ENCODE measurements around the gene GNG13.
"Not testable (repeated sequence)": the region's sequence is repeated elsewhere in the genome, so short reads cannot be mapped to it uniquely, and the experiment has no call there.

Gene GNG13

GRCh38 chr16:776824-777223 lies 23.7 kb downstream of the GNG13 start:
- no peak for DNase-seq

GRCh38 chr16:776298-776697 lies 24.2 kb downstream of the GNG13 start:
- DNase-seq, result not testable (repeated sequence)

GRCh38 chr16:775236-775796 lies 25.2 kb downstream of the GNG13 start:
- no peak for DNase-seq

GRCh38 chr16:774086-775001 lies 26.2 kb downstream of the GNG13 start:
- no peak for DNase-seq

GRCh38 chr16:772959-773358 lies 27.6 kb downstream of the GNG13 start:
- no peak for DNase-seq

GRCh38 chr16:770411-770810 lies 30.1 kb downstream of the GNG13 start:
- no peak for DNase-seq

GRCh38 chr16:769934-770333 lies 30.6 kb downstream of the GNG13 start:
- DNase-seq, result no peak

GRCh38 chr16:769184-769784 lies 31.2 kb downstream of the GNG13 start:
- no peak for DNase-seq

- no peak for DNase-seq
These were observed 32.1 kb downstream of the GNG13 start for GRCh38 chr16:768428-768827.

- no peak for DNase-seq
These were observed 32.7 kb downstream of the GNG13 start for GRCh38 chr16:767743-768235.

- DNase-seq, result no peak
These were observed 33.5 kb downstream of the GNG13 start for GRCh38 chr16:766820-767640.

GRCh38 chr16:766008-766819 lies 34.3 kb downstream of the GNG13 start:
- no peak for DNase-seq

- no peak for DNase-seq
These were observed 35.1 kb downstream of the GNG13 start for GRCh38 chr16:765488-765865.

- DNase-seq, result no peak
These were observed 35.6 kb downstream of the GNG13 start for GRCh38 chr16:764848-765487.

GRCh38 chr16:764184-764750 lies 36.3 kb downstream of the GNG13 start:
- no peak for DNase-seq

- no peak for DNase-seq
These were observed 37.0 kb downstream of the GNG13 start for GRCh38 chr16:763369-764183.

- DNase-seq, result no peak
These were observed 37.8 kb downstream of the GNG13 start for GRCh38 chr16:762595-763268.

- DNase-seq, result no peak
These were observed 38.7 kb downstream of the GNG13 start for GRCh38 chr16:761625-762513.
